ENCODE results near the gene SERPIND1. TPM values are rescaled to one million over a fixed set of nuclear protein-coding genes. Genes with fewer than 3 reads are reported as not detected.

Gene SERPIND1
- total RNA-seq, 1 donor from 2014 or later: 0.18 TPM

GRCh38 chr22:20804650-20805049, 30.7 kb downstream of the SERPIND1 start:
- Mint-ChIP-seq H3K27ac (ENCODE audit: unreplicated experiment) (no peak overlapping the region), H3K27me3 (ENCODE audit: unreplicated experiment) (no peaks in the 10 kb centered on the region), H3K36me3 (ENCODE audit: low read depth, unreplicated experiment) (peaks cover 37% of the 10 kb centered on the region), H3K4me3 (ENCODE audit: unreplicated experiment) (peak overlapping the region; percentile 79), H3K9me3 (ENCODE audit: unreplicated experiment) (no peaks in the 10 kb centered on the region), H3K4me1 (ENCODE audit: unreplicated experiment) (peaks cover 2% of the 10 kb centered on the region)
- DNase-seq (ENCODE audit: low spot score): no peak
- no peak for TF ChIP-seq CTCF (IDR thresholded peaks at IDR 0.05; ENCODE audit: unreplicated experiment)

- Mint-ChIP-seq H3K36me3 (ENCODE audit: low read depth, unreplicated experiment) (peaks cover 42% of the 10 kb centered on the region), H3K27me3 (ENCODE audit: unreplicated experiment) (no peaks in the 10 kb centered on the region), H3K27ac (ENCODE audit: unreplicated experiment) (no peak overlapping the region), H3K9me3 (ENCODE audit: unreplicated experiment) (no peaks in the 10 kb centered on the region), H3K4me3 (ENCODE audit: unreplicated experiment) (no peak overlapping the region), H3K4me1 (ENCODE audit: unreplicated experiment) (no peaks in the 10 kb centered on the region)
- no peak for TF ChIP-seq CTCF (IDR thresholded peaks at IDR 0.05; ENCODE audit: unreplicated experiment)
- DNase-seq (ENCODE audit: low spot score): no peak
Measured at GRCh38 chr22:20805972-20806471, 32.1 kb downstream of the SERPIND1 start.

GRCh38 chr22:20807315-20807752, 33.4 kb downstream of the SERPIND1 start:
- no peaks in the 10 kb centered on the region for H3K9me3 Mint-ChIP-seq (ENCODE audit: unreplicated experiment)
- no peaks in the 10 kb centered on the region for H3K27me3 Mint-ChIP-seq (ENCODE audit: unreplicated experiment)
- peaks cover 45% of the 10 kb centered on the region for H3K36me3 Mint-ChIP-seq (ENCODE audit: low read depth, unreplicated experiment)
- TF ChIP-seq CTCF (IDR thresholded peaks at IDR 0.05; ENCODE audit: unreplicated experiment): no peak
- no peaks in the 10 kb centered on the region for H3K4me1 Mint-ChIP-seq (ENCODE audit: unreplicated experiment)
- DNase-seq (ENCODE audit: low spot score): no peak
- no peak overlapping the region for H3K4me3 Mint-ChIP-seq (ENCODE audit: unreplicated experiment)
- no peak overlapping the region for H3K27ac Mint-ChIP-seq (ENCODE audit: unreplicated experiment)

GRCh38 chr22:20808844-20809243, 34.9 kb downstream of the SERPIND1 start:
- H3K9me3 Mint-ChIP-seq (ENCODE audit: unreplicated experiment): no peaks in the 10 kb centered on the region
- H3K4me3 Mint-ChIP-seq (ENCODE audit: unreplicated experiment): no peak overlapping the region
- no peak overlapping the region for H3K27ac Mint-ChIP-seq (ENCODE audit: unreplicated experiment)
- no peaks in the 10 kb centered on the region for H3K27me3 Mint-ChIP-seq (ENCODE audit: unreplicated experiment)
- DNase-seq (ENCODE audit: low spot score): no peak
- H3K36me3 Mint-ChIP-seq (ENCODE audit: low read depth, unreplicated experiment): peaks cover 42% of the 10 kb centered on the region
- H3K4me1 Mint-ChIP-seq (ENCODE audit: unreplicated experiment): no peaks in the 10 kb centered on the region
- TF ChIP-seq CTCF (IDR thresholded peaks at IDR 0.05; ENCODE audit: unreplicated experiment): no peak

- TF ChIP-seq CTCF (IDR thresholded peaks at IDR 0.05; ENCODE audit: unreplicated experiment): no peak
- Mint-ChIP-seq H3K4me1 (ENCODE audit: unreplicated experiment) (no peaks in the 10 kb centered on the region), H3K36me3 (ENCODE audit: low read depth, unreplicated experiment) (peaks cover 35% of the 10 kb centered on the region), H3K27me3 (ENCODE audit: unreplicated experiment) (no peaks in the 10 kb centered on the region), H3K4me3 (ENCODE audit: unreplicated experiment) (no peak overlapping the region), H3K9me3 (ENCODE audit: unreplicated experiment) (no peaks in the 10 kb centered on the region), H3K27ac (ENCODE audit: unreplicated experiment) (no peak overlapping the region)
- no peak for DNase-seq (ENCODE audit: low spot score)
Measured at GRCh38 chr22:20809538-20810185, 35.7 kb downstream of the SERPIND1 start.
